ENCODE data around the gene FNDC3B. TPM values are rescaled to one million over a fixed set of nuclear protein-coding genes. Genes with fewer than 3 reads are reported as not detected.
"Not testable (repeated sequence)": the region's sequence is repeated elsewhere in the genome, so short reads cannot be mapped to it uniquely, and the experiment has no call there.

The FNDC3B gene
- total RNA-seq, 4 donors from 2014 or later, result 49.7 to 188 (median 165) TPM

GRCh38 chr3:172087198-172087597 lies 47.8 kb downstream of the FNDC3B start:
- no peaks in the 10 kb centered on the region for H3K9me3 ChIP-seq
- H3K27me3 ChIP-seq, result no peaks in the 10 kb centered on the region
- intact Hi-C loops (cut with DNase I; ENCODE audit: low total_unique reads), result no loop called here
- peaks cover 0 to 5% of the 10 kb centered on the region in 2 donors for H3K4me1 ChIP-seq
- DNase-seq, result no peak
- H3K36me3 ChIP-seq, result no peaks in the 10 kb centered on the region
- no peak overlapping the region for H3K4me3 ChIP-seq
- no peak overlapping the region for H3K27ac ChIP-seq
- TF ChIP-seq POLR2A (IDR thresholded peaks at IDR 0.05) (no peak), CTCF (IDR thresholded peaks at IDR 0.05) (no peak)

DNA sequence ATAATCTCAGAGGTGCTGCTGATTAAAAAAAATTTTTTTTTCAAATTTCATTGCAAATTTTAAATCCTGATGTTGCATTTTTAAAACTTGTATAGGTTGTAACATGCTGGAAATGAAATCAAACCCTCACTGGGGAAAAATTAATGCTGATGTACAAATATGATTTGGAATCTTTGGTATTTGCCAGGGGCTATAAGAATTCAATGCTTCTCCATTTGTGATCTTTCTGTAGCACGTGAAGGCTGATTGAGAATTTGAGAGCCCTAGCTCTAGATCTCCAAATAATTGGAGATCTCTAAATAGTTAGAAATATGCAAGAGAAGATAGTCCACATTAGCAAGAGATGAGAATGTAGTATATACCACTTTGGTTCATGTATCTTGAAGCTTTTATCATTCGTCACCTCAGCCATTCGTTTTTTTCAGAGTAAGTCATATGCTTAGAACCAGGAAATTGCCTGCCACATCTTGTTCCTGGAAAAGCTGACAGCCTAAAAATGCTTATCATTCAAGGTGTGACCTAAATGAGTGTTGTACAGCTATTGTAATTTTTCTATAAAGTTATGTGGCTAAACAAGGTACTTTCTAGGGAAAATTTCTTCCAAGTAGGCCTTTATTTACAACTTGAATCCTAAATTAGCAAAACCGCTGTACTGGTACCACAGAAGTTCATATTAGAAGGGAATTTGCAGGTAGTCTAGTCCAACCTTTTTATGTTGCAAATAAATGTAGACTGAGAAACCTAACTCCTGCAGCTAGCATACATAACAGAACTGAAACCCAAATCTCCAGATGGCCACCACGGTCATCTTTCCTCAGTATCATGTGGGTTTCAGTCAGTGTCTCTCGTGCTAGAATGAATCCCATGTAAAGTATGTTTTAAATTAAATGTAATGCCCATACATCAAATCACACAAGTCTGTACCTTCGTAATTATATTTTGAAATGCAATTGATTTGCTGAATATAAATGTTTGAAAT lies 48.5 kb downstream of the FNDC3B start:
- TF ChIP-seq CTCF (IDR thresholded peaks at IDR 0.05) (no peak), POLR2A (IDR thresholded peaks at IDR 0.05) (no peak)

DNA sequence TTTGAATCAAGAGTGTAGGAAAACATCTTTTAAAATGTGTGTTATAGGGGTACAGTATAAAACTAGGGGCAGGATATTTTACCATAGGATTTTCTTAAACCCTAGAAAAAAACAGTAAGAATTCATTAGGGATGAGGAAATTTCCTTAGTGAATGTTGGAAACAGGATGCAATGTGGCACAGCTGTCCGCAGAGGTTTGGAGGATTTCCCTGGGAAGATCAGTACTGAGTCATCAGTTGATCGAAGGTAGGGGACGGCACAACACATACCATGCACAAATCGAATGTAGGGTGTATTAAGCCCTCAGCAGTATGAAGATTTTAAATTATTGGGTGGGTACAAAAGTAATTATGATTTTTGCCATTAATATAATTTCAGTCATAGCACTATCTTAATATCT lies 49.9 kb downstream of the FNDC3B start:
- Histone ChIP-seq H3K27me3 (no peaks in the 10 kb centered on the region), H3K4me3 (no peak overlapping the region), H3K27ac (no peak overlapping the region), H3K4me1 (peaks cover 0 to 5% of the 10 kb centered on the region in 2 donors), H3K36me3 (no peaks in the 10 kb centered on the region), H3K9me3 (no peaks in the 10 kb centered on the region)
- TF ChIP-seq CTCF (IDR thresholded peaks at IDR 0.05) (no peak), POLR2A (IDR thresholded peaks at IDR 0.05) (no peak)
- DNase-seq, result no peak
- intact Hi-C loops (cut with DNase I; ENCODE audit: low total_unique reads), result no loop called here

More for the DNA sequence above, 48.5 kb downstream of the FNDC3B start:
- no peaks in the 10 kb centered on the region for H3K9me3 ChIP-seq
- H3K27me3 ChIP-seq, result no peaks in the 10 kb centered on the region
- no peaks in the 10 kb centered on the region for H3K36me3 ChIP-seq
- DNase-seq, result no peak
- H3K4me1 ChIP-seq, result peaks cover 0 to 5% of the 10 kb centered on the region in 2 donors
- intact Hi-C loops (cut with DNase I; ENCODE audit: low total_unique reads), result no loop called here
- H3K27ac ChIP-seq, result no peak overlapping the region
- no peak overlapping the region for H3K4me3 ChIP-seq

DNA sequence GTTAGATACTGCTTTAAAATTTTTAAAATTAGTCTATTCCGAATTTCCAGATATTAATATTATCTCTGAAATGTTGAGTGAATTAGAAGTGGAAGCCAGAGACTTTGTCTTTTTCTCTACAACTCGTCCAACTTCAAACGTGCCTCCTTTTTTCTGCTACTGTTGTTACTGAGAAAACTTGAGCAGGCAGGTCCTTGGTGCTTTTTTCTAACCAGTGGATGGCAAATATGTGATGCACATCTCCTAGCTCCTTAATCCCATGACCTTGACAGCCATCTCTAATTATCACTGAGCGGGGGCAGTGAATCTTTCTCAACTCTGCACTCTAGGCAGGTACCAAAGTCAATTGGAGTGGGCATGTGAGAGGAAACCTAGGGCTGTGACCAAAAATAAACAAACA lies 50.7 kb downstream of the FNDC3B start:
- H3K36me3 ChIP-seq, result no peaks in the 10 kb centered on the region
- no peak overlapping the region for H3K27ac ChIP-seq
- H3K27me3 ChIP-seq, result no peaks in the 10 kb centered on the region
- no peak overlapping the region for H3K4me3 ChIP-seq
- TF ChIP-seq POLR2A (IDR thresholded peaks at IDR 0.05) (no peak), CTCF (IDR thresholded peaks at IDR 0.05) (no peak)
- no peak for DNase-seq
- intact Hi-C loops (cut with DNase I; ENCODE audit: low total_unique reads), result no loop called here
- H3K4me1 ChIP-seq, result peaks cover under 1 to 5% of the 10 kb centered on the region in 2 donors
- no peaks in the 10 kb centered on the region for H3K9me3 ChIP-seq

- Histone ChIP-seq H3K27me3 (no peaks in the 10 kb centered on the region), H3K9me3 (no peaks in the 10 kb centered on the region), H3K4me1 (peaks cover 5% of the 10 kb centered on the region in 2 donors), H3K4me3 (no peak overlapping the region), H3K36me3 (no peaks in the 10 kb centered on the region), H3K27ac (no peak overlapping the region)
- no peak for DNase-seq
- intact Hi-C loops (cut with DNase I; ENCODE audit: low total_unique reads), result no loop called here
- TF ChIP-seq POLR2A (IDR thresholded peaks at IDR 0.05) (no peak), CTCF (IDR thresholded peaks at IDR 0.05) (no peak)
These were observed 53.3 kb downstream of the FNDC3B start for GRCh38 chr3:172092658-172093057.

GRCh38 chr3:172093581-172094443 lies 54.4 kb downstream of the FNDC3B start:
- H3K27ac ChIP-seq; H3K4me1 ChIP-seq; intact Hi-C loops (cut with DNase I; ENCODE audit: low total_unique reads); H3K4me3 ChIP-seq; DNase-seq; H3K36me3 ChIP-seq; H3K27me3 ChIP-seq; H3K9me3 ChIP-seq: not testable (repeated sequence)
